Activated CD8-positive, alpha-beta T cell treated with anti-CD3 and anti-CD28 coated beads for 36 hours (primary cell): Measurements from ENCODE around the gene NDUFS7. TPM values are rescaled to one million over a fixed set of nuclear protein-coding genes. Genes with fewer than 3 reads are reported as not detected.
"Not testable (repeated sequence)": the region's sequence is repeated elsewhere in the genome, so short reads cannot be mapped to it uniquely, and the experiment has no call there.

Source experiments
- ATAC-seq: fragments of 200-7000 bp; cut with Tn5 transposase; one replicate; pipeline ENCODE4 v1.10.0; 2021; ENCODE audit warnings: mild to moderate bottlenecking, moderate library complexity
- CTCF ChIA-PET: fragments of 350-600 bp; sonication (Branson Sonifier 250); formaldehyde crosslinking; loops from one replicate; lab custom pipeline; 2021; ENCODE audit warnings: antibody characterized with exemption; lab: Charles Lee
- POLR2A ChIA-PET: fragments of 350-600 bp; sonication (Branson Sonifier 250); formaldehyde crosslinking; loops from one replicate; lab custom pipeline; 2021; ENCODE audit warnings: antibody characterized with exemption; lab: Charles Lee
- DNase-seq: peaks from one replicate; pipeline ENCODE4 v3.0.0-alpha.2; 2020
- H3K27ac Mint-ChIP-seq: one replicate; pipeline ENCODE4 v1.8.0; 2021; ENCODE audit warnings: mild to moderate bottlenecking, mixed read lengths
- H3K27me3 Mint-ChIP-seq: one replicate; pipeline ENCODE4 v1.8.0; 2021; ENCODE audit warnings: mixed read lengths
- H3K36me3 Mint-ChIP-seq: one replicate; pipeline ENCODE4 v1.8.0; 2021; ENCODE audit warnings: low read depth, mixed read lengths
- H3K4me1 Mint-ChIP-seq: one replicate; pipeline ENCODE4 v1.8.0; 2021; ENCODE audit warnings: low read depth, mixed read lengths
- H3K4me3 Mint-ChIP-seq: one replicate; pipeline ENCODE4 v1.8.0; 2021; ENCODE audit warnings: mild to moderate bottlenecking, moderate library complexity, mixed read lengths
- H3K9me3 Mint-ChIP-seq: one replicate; pipeline ENCODE4 v1.8.0; 2021; ENCODE audit warnings: mixed read lengths
- intact Hi-C: fragments of 100-400 bp; cut with micrococcal nuclease; formaldehyde crosslinking; loops from one replicate; pipeline ENCODE4 v1.10.0; 2022
- total RNA-seq, 2 experiments: library from RNA; stranded (reverse); gene quantifications; one replicate each; pipeline ENCODE4 v1.2.3, GENCODE V29; 2021
- TF ChIP-seq, protein P1 (sequence below): fragments of 200-600 bp; IDR thresholded peaks from one replicate; pipeline ENCODE4 v1.8.0; 2022; ENCODE audit warnings: antibody characterized with exemption, mild to moderate bottlenecking

The NDUFS7 gene
- total RNA-seq, 2 experiments from 2014 or later: 113 to 120 TPM

DNA sequence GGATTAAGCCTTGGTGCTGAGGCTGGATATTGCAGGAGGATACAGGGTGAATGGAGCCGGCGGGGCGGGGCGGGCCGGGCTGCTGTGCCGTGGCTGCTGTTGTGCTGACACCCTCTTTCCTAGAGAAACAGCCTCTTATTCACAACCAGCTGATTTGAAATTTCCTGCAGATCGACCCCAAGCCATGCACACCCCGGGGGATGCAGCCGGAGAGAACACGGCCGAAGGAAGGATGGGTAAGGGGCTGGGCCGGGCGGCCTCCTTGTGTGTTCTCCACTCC lies 34.7 kb downstream of the NDUFS7 start:
- intact Hi-C loops: no loop called here
- no peak for ATAC-seq
- CTCF ChIA-PET: no interaction called here
- DNase-seq: no peak
- Mint-ChIP-seq H3K36me3 (peaks cover 46% of the 10 kb centered on the region), H3K27me3 (no peaks in the 10 kb centered on the region), H3K4me3 (no peak overlapping the region), H3K4me1 (peaks cover 38% of the 10 kb centered on the region), H3K27ac (no peak overlapping the region), H3K9me3 (no peaks in the 10 kb centered on the region)
- TF ChIP-seq, protein P1, sequence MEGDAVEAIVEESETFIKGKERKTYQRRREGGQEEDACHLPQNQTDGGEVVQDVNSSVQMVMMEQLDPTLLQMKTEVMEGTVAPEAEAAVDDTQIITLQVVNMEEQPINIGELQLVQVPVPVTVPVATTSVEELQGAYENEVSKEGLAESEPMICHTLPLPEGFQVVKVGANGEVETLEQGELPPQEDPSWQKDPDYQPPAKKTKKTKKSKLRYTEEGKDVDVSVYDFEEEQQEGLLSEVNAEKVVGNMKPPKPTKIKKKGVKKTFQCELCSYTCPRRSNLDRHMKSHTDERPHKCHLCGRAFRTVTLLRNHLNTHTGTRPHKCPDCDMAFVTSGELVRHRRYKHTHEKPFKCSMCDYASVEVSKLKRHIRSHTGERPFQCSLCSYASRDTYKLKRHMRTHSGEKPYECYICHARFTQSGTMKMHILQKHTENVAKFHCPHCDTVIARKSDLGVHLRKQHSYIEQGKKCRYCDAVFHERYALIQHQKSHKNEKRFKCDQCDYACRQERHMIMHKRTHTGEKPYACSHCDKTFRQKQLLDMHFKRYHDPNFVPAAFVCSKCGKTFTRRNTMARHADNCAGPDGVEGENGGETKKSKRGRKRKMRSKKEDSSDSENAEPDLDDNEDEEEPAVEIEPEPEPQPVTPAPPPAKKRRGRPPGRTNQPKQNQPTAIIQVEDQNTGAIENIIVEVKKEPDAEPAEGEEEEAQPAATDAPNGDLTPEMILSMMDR: no peak
- POLR2A ChIA-PET: interaction anchor here (1.1 to 1.2 kb wide), 3 partner anchors 8 to 19 kb away, joined by 3 to 5 read pairs (median 3); no protein-coding TSS in a partner anchor

DNA sequence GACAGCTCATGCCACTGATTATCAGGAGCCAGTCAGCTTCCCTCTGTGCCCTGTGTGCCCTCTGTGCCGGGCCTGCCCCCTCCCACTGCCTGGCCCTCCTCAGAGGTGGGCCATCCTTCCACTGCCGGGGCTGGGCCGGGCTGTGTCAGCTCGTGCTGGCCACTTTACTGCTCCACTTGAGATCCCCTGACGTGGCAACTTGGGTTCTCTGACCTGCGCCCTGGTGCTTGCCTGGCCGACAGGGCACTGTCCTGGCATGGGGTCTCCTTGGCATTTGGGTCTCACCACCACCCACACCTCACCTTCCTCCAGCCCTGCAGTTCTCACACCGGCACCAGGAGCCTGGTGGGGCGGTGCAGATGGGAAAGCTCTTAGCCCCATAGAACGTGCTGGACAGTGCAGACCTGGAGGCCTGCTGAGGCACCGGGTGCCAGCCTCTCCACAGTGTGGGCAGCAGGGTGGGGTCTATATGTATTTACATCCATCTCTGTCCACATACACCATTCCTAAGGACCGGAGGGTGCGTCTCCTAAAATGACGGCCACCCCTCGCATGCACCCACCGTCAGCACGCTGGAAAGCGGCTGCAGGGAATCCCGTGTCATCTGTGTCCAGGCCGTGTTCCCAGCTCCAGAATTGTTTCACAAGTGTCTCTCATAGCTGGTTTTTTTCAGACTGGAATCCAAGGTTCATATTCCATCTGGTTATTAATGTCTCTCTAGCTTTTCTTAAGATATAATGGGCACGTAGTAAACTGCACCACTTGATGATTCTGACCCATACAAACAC lies 35.4 kb downstream of the NDUFS7 start:
- ATAC-seq (no peak), DNase-seq (no peak)
- intact Hi-C loops: no loop called here
- CTCF ChIA-PET: no interaction called here
- H3K27ac Mint-ChIP-seq: no peak overlapping the region
- no peaks in the 10 kb centered on the region for H3K9me3 Mint-ChIP-seq
- no peaks in the 10 kb centered on the region for H3K27me3 Mint-ChIP-seq
- H3K36me3 Mint-ChIP-seq: peaks cover 48% of the 10 kb centered on the region
- H3K4me3 Mint-ChIP-seq: no peak overlapping the region
- peaks cover 32% of the 10 kb centered on the region for H3K4me1 Mint-ChIP-seq
- POLR2A ChIA-PET: interaction anchor here (1.1 to 1.2 kb wide), 3 partner anchors 9 to 18 kb away, joined by 3 to 5 read pairs (median 3); no protein-coding TSS in a partner anchor
- TF ChIP-seq, protein P1: no peak

DNA sequence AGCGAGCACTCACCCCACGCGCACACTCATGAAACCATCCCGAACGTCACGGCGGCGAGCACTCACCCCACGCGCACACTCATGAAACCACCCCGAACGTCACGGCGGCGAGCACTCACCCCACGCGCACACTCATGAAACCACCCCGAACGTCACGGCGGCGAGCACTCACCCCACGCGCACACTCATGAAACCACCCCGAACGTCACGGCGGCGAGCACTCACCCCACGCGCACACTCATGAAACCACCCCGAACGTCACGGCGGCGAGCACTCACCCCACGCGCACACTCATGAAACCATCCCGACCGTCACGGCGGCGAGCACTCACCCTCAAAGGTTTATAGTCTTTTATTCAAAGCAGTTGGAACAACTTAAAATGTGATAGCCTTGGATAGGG lies 36.4 kb downstream of the NDUFS7 start:
- H3K27ac Mint-ChIP-seq, H3K4me3 Mint-ChIP-seq, intact Hi-C loops, H3K9me3 Mint-ChIP-seq, ATAC-seq, CTCF ChIA-PET, DNase-seq, H3K27me3 Mint-ChIP-seq: not testable (repeated sequence)
- H3K36me3 Mint-ChIP-seq: peaks cover 50% of the 10 kb centered on the region
- POLR2A ChIA-PET: interaction anchor here (1.5 kb wide), 1 partner anchor 10 kb away, joined by 5 read pairs; no protein-coding TSS in a partner anchor
- H3K4me1 Mint-ChIP-seq: peaks cover 27% of the 10 kb centered on the region

DNA sequence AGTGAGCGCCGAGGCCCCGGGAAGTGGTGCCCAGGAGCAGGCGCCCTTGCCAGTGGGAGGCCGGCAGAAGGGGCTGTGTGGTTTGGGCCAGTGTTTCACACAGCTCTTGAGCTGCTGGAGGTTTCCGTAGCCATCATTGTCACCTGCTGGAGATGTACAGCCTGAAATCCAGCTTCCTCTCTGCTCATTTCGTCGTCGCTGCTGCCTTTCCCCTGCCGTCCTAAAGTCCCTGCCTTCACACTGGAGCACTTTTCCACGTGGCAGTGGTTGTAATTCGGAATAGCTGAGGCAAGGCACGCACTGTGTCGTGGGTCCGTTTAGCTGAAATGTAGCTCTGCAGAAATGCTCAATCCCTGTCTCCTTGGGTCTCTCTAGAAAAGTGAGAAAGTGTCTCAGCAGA lies 36.9 kb downstream of the NDUFS7 start:
- H3K4me3 Mint-ChIP-seq: no peak overlapping the region
- no peaks in the 10 kb centered on the region for H3K27me3 Mint-ChIP-seq
- peaks cover 22% of the 10 kb centered on the region for H3K4me1 Mint-ChIP-seq
- ChIA-PET POLR2A (interaction anchor here (0.8 to 2.1 kb wide), 3 partner anchors 8 to 11 kb away, joined by 3 to 8 read pairs (median 5); no protein-coding TSS in a partner anchor), CTCF (interaction anchor here (0.9 to 1.1 kb wide), 2 partner anchors 11 to 17 kb away, joined by 3 read pairs; no protein-coding TSS in a partner anchor)
- peaks cover 50% of the 10 kb centered on the region for H3K36me3 Mint-ChIP-seq
- no peak for DNase-seq
- H3K27ac Mint-ChIP-seq: no peak overlapping the region
- TF ChIP-seq, protein P1: no peak
- no peak for ATAC-seq
- H3K9me3 Mint-ChIP-seq: no peaks in the 10 kb centered on the region
- intact Hi-C loops: no loop called here

DNA sequence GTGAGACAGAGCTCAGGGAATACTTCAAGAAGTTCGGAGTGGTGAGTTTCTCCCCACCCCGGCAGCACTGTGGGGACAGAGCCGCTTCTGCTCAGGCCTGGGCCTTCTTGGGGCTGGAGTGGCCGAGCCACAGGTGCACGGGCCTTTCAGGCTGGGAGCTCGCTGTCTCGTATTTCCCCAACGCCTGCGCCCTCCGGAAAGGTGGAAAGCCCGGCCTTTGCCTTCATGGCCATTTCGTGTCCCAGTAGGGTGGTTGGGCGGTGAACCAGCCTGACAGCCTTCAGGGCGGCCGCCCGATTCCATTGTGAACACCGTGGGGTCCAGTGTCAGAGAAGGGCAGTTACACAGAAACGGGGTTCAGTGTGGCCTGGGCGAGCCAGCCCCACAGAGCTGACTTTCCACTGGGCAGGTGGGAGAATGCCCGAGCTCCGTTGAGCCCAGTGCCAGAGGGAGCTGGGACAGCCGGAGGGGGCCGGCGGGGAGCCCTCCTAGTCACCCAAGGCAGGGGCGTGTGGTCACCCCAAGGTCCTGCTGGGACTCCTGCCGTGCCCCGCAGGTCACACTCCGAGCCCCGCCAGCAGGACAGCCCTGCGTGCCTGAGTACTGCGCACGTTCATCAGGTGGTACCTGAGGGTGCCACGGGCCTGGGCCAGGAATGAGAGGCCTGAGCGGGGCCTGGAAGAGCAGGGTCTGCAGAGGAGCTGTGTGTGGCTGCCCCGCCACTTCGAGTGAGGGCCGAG lies 37.7 kb downstream of the NDUFS7 start:
- no peaks in the 10 kb centered on the region for H3K27me3 Mint-ChIP-seq
- peaks cover 51% of the 10 kb centered on the region for H3K36me3 Mint-ChIP-seq
- intact Hi-C loops: no loop called here
- TF ChIP-seq, protein P1: no peak
- ATAC-seq (no peak), DNase-seq (no peak)
- no peak overlapping the region for H3K27ac Mint-ChIP-seq
- CTCF ChIA-PET: interaction anchor here (0.9 to 1.1 kb wide), 2 partner anchors 12 to 16 kb away, joined by 3 read pairs; no protein-coding TSS in a partner anchor
- POLR2A ChIA-PET: interaction anchor here (0.8 to 2.1 kb wide), 3 partner anchors 9 to 12 kb away, joined by 3 to 8 read pairs (median 5); no protein-coding TSS in a partner anchor
- H3K4me1 Mint-ChIP-seq: peaks cover 14% of the 10 kb centered on the region
- H3K9me3 Mint-ChIP-seq: no peaks in the 10 kb centered on the region
- no peak overlapping the region for H3K4me3 Mint-ChIP-seq
